A549 (cell line): ENCODE data around the gene PMM2. TPM values are rescaled to one million over a fixed set of nuclear protein-coding genes. Genes with fewer than 3 reads are reported as not detected.
A peak's percentile ranks its signal among the peaks of the same experiment; 100 is the strongest.

ENCODE experiments used
- ATAC-seq, 2 experiments: fragments of 200-7000 bp in 1 of 2; fragments of >200 bp in 1 of 2; cut with Nextera tagmentation in 1 of 2; cut with Tn5 transposase in 1 of 2; 3 replicates each; pipeline versions ENCODE4 v1.8.0 to v1.9.1; 2018 to 2020; ENCODE audit warnings: mild to moderate bottlenecking in 1 of 2, moderate library complexity in 1 of 2
- CTCF ChIA-PET: fragments of 300-600 bp; sonication (Branson Sonifier 250); formaldehyde crosslinking; extraction: SDS; loops from one replicate; lab custom pipeline; 2021; ENCODE audit warnings: antibody characterized with exemption, inconsistent platforms; lab: Yijun Ruan, JAX
- POLR2A ChIA-PET: fragments of 350-600 bp; formaldehyde crosslinking; extraction: SDS; loops from one replicate; lab custom pipeline; 2021; ENCODE audit warnings: antibody characterized with exemption, inconsistent platforms; lab: Yijun Ruan, JAX
- DNase-seq, 2 experiments: peaks; one replicate each; pipeline versions ENCODE4 v3.0.0 to v3.0.0-alpha.2; 2011 to 2016; ENCODE audit warnings: low read depth in 1 of 2, low spot score in 1 of 2
- FAIRE-seq: peaks from 2 replicates; lab custom pipeline; 2011; peaks lifted over from hg19 to GRCh38; lab: Jason Lieb, UNC
- H3K27ac ChIP-seq, 2 experiments: fragments of >200 bp; sonication (Bioruptor Twin); formaldehyde crosslinking; 3 replicates each; pipeline ENCODE4 v1.5.1; 2016 to 2017
- H3K4me1 ChIP-seq: fragments of >200 bp; sonication (Bioruptor Twin); formaldehyde crosslinking; 3 replicates; pipeline ENCODE4 v1.6.1; 2016
- H3K4me2 ChIP-seq: fragments of >200 bp; sonication (Bioruptor Twin); formaldehyde crosslinking; 3 replicates; pipeline ENCODE4 v1.6.1; 2016
- H3K4me3 ChIP-seq: fragments of >200 bp; sonication (Bioruptor Twin); formaldehyde crosslinking; 3 replicates; pipeline ENCODE4 v1.5.1; 2016
- H3K9me3 ChIP-seq: fragments of >200 bp; sonication (Bioruptor Twin); formaldehyde crosslinking; 3 replicates; pipeline ENCODE4 v1.6.1; 2016
- CEBPB ChIP-seq, 2 experiments: fragments of >200 bp in 1 of 2; sonication (Bioruptor Twin) in 1 of 2; formaldehyde crosslinking in 1 of 2; IDR thresholded peaks; 2 replicates each; pipeline ENCODE4 v1.6.1; 2012 to 2016
- CHD2 ChIP-seq: fragments of 150-350 bp; IDR thresholded peaks from 2 replicates; pipeline ENCODE4 v1.6.1; 2014; ENCODE audit warnings: low read length; ENCODE audit not compliant: partially characterized antibody
- CHD4 ChIP-seq: fragments of 200-600 bp; sonication (generic); IDR thresholded peaks from 2 replicates; pipeline ENCODE4 v1.6.1; 2016; ENCODE audit warnings: antibody characterized with exemption, mild to moderate bottlenecking, borderline replicate concordance
- EHMT2 ChIP-seq: fragments of 200-600 bp; sonication (generic); IDR thresholded peaks from 2 replicates; pipeline ENCODE4 v1.6.1; 2016; ENCODE audit warnings: antibody characterized with exemption, low read depth, mild to moderate bottlenecking, moderate library complexity
- EP300 ChIP-seq, 2 experiments: fragments of >200 bp; sonication (Bioruptor Twin); formaldehyde crosslinking; IDR thresholded peaks; 2 replicates in 1 of 2; 3 replicates in 1 of 2; pipeline ENCODE4 v1.6.1; 2016 to 2017
- FOSB ChIP-seq: fragments of 250-450 bp; sonication (Bioruptor Pico); IDR thresholded peaks from 2 replicates; pipeline ENCODE4 v1.5.0; 2020; ENCODE audit warnings: mild to moderate bottlenecking, moderate library complexity
- FOSL2 ChIP-seq, 2 experiments: fragments of 450-650 bp in 1 of 2; fragments of >200 bp in 1 of 2; sonication (Bioruptor Twin) in 1 of 2; formaldehyde crosslinking; IDR thresholded peaks; 2 replicates each; pipeline versions ENCODE4 v1.5.0 to v1.6.1; 2016 to 2020; ENCODE audit warnings: mild to moderate bottlenecking in 1 of 2, moderate library complexity in 1 of 2
- GATA3 ChIP-seq: IDR thresholded peaks from 2 replicates; pipeline ENCODE4 v1.6.1; 2012; ENCODE audit warnings: borderline replicate concordance
- HEYL ChIP-seq: fragments of 250-450 bp; sonication (Bioruptor Pico); IDR thresholded peaks from 2 replicates; pipeline ENCODE4 v1.8.0; 2021; ENCODE audit warnings: mild to moderate bottlenecking, moderate library complexity
- HOXB13 ChIP-seq: fragments of 250-450 bp; sonication (Bioruptor Pico); IDR thresholded peaks from 2 replicates; pipeline ENCODE4 v1.5.0; 2020; ENCODE audit warnings: low read depth, mild to moderate bottlenecking, moderate library complexity
- JUN ChIP-seq, 2 experiments: fragments of >200 bp; sonication (Bioruptor Twin); formaldehyde crosslinking; IDR thresholded peaks; 2 replicates in 1 of 2; 3 replicates in 1 of 2; pipeline ENCODE4 v1.6.1; 2016 to 2017
- MAFK ChIP-seq: fragments of 450-650 bp; IDR thresholded peaks from 2 replicates; pipeline ENCODE4 v1.6.1; 2014; ENCODE audit not compliant: partially characterized antibody
- NFE2L2 ChIP-seq: fragments of 150-350 bp; conservative IDR thresholded peaks from 2 replicates; pipeline ENCODE4 v1.6.1; 2014; ENCODE audit warnings: low read length
- NPAS2 ChIP-seq: fragments of 250-450 bp; sonication (Bioruptor Pico); IDR thresholded peaks from 2 replicates; pipeline ENCODE4 v1.8.0; 2022; ENCODE audit warnings: mild to moderate bottlenecking, moderate library complexity, borderline replicate concordance
- NR3C1 ChIP-seq: fragments of >200 bp; sonication (Bioruptor Twin); formaldehyde crosslinking; IDR thresholded peaks from 3 replicates; pipeline ENCODE4 v1.6.1; 2017
- PHF8 ChIP-seq: fragments of 200-600 bp; sonication (generic); IDR thresholded peaks from 2 replicates; pipeline ENCODE4 v1.6.1; 2016; ENCODE audit warnings: low read depth, mild to moderate bottlenecking, antibody characterized with exemption, moderate library complexity, borderline replicate concordance
- RARB ChIP-seq: fragments of 250-450 bp; sonication (Bioruptor Pico); IDR thresholded peaks from 2 replicates; pipeline ENCODE4 v1.8.0; 2021; ENCODE audit warnings: mild to moderate bottlenecking, moderate library complexity
- RFX5 ChIP-seq: fragments of 450-650 bp; IDR thresholded peaks from 2 replicates; pipeline ENCODE4 v1.7.1; 2014; ENCODE audit warnings: antibody characterized with exemption, mild to moderate bottlenecking, moderate library complexity
- SMC3 ChIP-seq: fragments of >200 bp; sonication (Bioruptor Twin); formaldehyde crosslinking; IDR thresholded peaks from 3 replicates; pipeline ENCODE4 v1.6.1; 2018; ENCODE audit warnings: inconsistent platforms
- SREBF2 ChIP-seq: fragments of 450-650 bp; IDR thresholded peaks from 2 replicates; pipeline ENCODE4 v1.6.1; 2014; ENCODE audit warnings: mild to moderate bottlenecking, moderate library complexity
- TFCP2L1 ChIP-seq: fragments of 250-450 bp; sonication (Bioruptor Pico); IDR thresholded peaks from 2 replicates; pipeline ENCODE4 v1.5.0; 2021; ENCODE audit warnings: mild to moderate bottlenecking
- TP53 ChIP-seq: fragments of 250-450 bp; sonication (Bioruptor Pico); IDR thresholded peaks from 2 replicates; pipeline ENCODE4 v1.5.0; 2021; ENCODE audit warnings: mild to moderate bottlenecking, moderate library complexity
- ZC3H11A ChIP-seq: fragments of 450-650 bp; IDR thresholded peaks from 2 replicates; pipeline ENCODE4 v1.6.1; 2014; ENCODE audit warnings: antibody characterized with exemption, mild to moderate bottlenecking
- ZFP36 ChIP-seq: fragments of 450-650 bp; IDR thresholded peaks from 2 replicates; pipeline ENCODE4 v1.6.1; 2014; ENCODE audit warnings: borderline replicate concordance; ENCODE audit not compliant: partially characterized antibody
- ZNF302 ChIP-seq: fragments of 250-450 bp; sonication (Bioruptor Pico); IDR thresholded peaks from 2 replicates; pipeline ENCODE4 v1.9.0; 2021; ENCODE audit warnings: inconsistent platforms, mild to moderate bottlenecking, moderate library complexity
- ZSCAN20 ChIP-seq: fragments of 250-450 bp; sonication (Bioruptor Pico); IDR thresholded peaks from 2 replicates; pipeline ENCODE4 v1.8.0; 2022; ENCODE audit warnings: mild to moderate bottlenecking, moderate library complexity
- WGBS: methylation state at CpG from one replicate; pipeline ENCODE4 v1.1.6; 2017; ENCODE audit errors: missing lambda C conversion rate; 5-methylcytosine and 5-hydroxymethylcytosine counted together
- polyA plus RNA-seq, 4 experiments: library from polyadenylated mRNA; depleted of rRNA in 3 of 4; stranded (reverse); fragments of >200 nt; fragmentation: RNase III in 1 of 4; extraction: RNeasy Plus Mini Kit Qiagen cat#74134 plus additional on column Dnase treatment in 1 of 4; gene quantifications; 2 replicates in 3 of 4; 3 replicates in 1 of 4; pipeline ENCODE4 v1.2.3, GENCODE V29; 2011 to 2017
- TF ChIP-seq, protein P1 (sequence below): fragments of >200 bp; sonication (Bioruptor Twin); formaldehyde crosslinking; IDR thresholded peaks from 2 replicates; pipeline ENCODE4 v1.6.1; 2016
- TF ChIP-seq, protein P2 (sequence below): fragments of 250-450 bp; sonication (Bioruptor Pico); IDR thresholded peaks from 2 replicates; pipeline ENCODE4 v1.5.0; 2020; ENCODE audit warnings: low read depth, mild to moderate bottlenecking, moderate library complexity
- TF ChIP-seq, protein P3 (sequence below): fragments of 250-450 bp; sonication (Bioruptor Pico); IDR thresholded peaks from 2 replicates; pipeline ENCODE4 v1.5.0; 2021; ENCODE audit warnings: mild to moderate bottlenecking, moderate library complexity, borderline replicate concordance
- TF ChIP-seq, protein P4 (sequence below): fragments of >200 bp; sonication (Bioruptor Twin); formaldehyde crosslinking; IDR thresholded peaks from 3 replicates; pipeline ENCODE4 v1.6.1; 2016

The PMM2 gene
- polyA plus RNA-seq, 2 of the 4 experiments (the other 2 are of a cell fraction) = 56.6 to 72.4 TPM

DNA sequence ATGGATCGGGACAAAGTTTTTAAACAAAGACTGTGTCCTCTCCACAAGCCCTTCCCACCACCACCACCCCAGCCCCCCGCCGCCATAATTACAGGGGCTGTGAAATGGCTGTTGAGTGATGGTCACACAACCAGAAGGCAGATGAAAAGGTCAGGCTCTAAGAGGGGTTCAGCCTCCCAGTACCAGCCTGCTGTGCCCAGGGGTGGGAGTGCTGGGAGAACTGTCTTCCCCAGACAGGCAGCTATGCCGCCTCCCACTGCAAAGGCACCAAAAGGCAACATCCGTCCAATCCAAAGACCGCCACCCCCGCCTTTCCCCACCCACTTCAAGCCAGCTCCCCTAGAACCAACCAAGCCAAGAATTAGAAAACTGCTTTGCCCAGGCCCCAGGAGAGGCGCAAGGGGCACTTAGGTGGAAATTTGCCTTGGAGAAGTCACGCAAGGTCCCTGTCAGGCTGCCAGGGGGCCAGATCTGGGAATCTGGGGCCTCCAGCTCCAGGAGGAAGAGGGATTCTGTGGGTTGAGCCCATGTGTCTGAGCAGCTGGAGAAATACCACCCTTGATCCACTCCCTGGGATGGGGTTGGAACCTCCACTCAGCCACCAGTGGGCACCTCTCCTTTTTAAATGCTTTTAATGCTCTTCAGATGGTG, 56.8 kb downstream of the PMM2 start:
- no peak overlapping the region for H3K27ac ChIP-seq
- DNase-seq (no peak), ATAC-seq (no peak; a peak in 1 of 6 replicates), FAIRE-seq (no peak)
- peaks cover 9% of the 10 kb centered on the region for H3K4me1 ChIP-seq
- ChIA-PET CTCF (interaction anchor here (0.8 to 5.8 kb wide), 8 partner anchors 9 to 54 kb away, joined by 3 to 44 read pairs (median 3); partner anchors contain the start of gene CARHSP1), POLR2A (interaction anchor here (0.8 kb wide), 1 partner anchor 232 kb away, joined by 3 read pairs; no protein-coding TSS in a partner anchor)
- 68% methylated on average over 8 of the region's 9 CpGs for WGBS
- H3K9me3 ChIP-seq = no peaks in the 10 kb centered on the region
- H3K4me3 ChIP-seq = no peak overlapping the region
- TF ChIP-seq HOXB13 (CRISPR knock-in tag) = no peak
- TF ChIP-seq RARB = no peak
- TF ChIP-seq, protein P1, sequence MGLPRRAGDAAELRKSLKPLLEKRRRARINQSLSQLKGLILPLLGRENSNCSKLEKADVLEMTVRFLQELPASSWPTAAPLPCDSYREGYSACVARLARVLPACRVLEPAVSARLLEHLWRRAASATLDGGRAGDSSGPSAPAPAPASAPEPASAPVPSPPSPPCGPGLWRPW = no peak
- TF ChIP-seq NFE2L2 = no peak
- TF ChIP-seq RFX5 = no peak
- no peak for TF ChIP-seq JUN (IDR thresholded peaks at IDR 0.05)
- no peak for TF ChIP-seq HEYL
- TF ChIP-seq CHD4 = no peak
- no peak for TF ChIP-seq ZSCAN20 (CRISPR knock-in tag)
- no peak for TF ChIP-seq PHF8
- TF ChIP-seq, protein P2, sequence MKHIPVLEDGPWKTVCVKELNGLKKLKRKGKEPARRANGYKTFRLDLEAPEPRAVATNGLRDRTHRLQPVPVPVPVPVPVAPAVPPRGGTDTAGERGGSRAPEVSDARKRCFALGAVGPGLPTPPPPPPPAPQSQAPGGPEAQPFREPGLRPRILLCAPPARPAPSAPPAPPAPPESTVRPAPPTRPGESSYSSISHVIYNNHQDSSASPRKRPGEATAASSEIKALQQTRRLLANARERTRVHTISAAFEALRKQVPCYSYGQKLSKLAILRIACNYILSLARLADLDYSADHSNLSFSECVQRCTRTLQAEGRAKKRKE (CRISPR knock-in tag) = no peak
- no peak for TF ChIP-seq EHMT2
- TF ChIP-seq, protein P3, sequence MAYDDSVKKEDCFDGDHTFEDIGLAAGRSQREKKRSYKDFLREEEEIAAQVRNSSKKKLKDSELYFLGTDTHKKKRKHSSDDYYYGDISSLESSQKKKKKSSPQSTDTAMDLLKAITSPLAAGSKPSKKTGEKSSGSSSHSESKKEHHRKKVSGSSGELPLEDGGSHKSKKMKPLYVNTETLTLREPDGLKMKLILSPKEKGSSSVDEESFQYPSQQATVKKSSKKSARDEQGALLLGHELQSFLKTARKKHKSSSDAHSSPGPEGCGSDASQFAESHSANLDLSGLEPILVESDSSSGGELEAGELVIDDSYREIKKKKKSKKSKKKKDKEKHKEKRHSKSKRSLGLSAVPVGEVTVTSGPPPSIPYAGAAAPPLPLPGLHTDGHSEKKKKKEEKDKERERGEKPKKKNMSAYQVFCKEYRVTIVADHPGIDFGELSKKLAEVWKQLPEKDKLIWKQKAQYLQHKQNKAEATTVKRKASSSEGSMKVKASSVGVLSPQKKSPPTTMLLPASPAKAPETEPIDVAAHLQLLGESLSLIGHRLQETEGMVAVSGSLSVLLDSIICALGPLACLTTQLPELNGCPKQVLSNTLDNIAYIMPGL = no peak
- H3K4me2 ChIP-seq = no peak overlapping the region

DNA sequence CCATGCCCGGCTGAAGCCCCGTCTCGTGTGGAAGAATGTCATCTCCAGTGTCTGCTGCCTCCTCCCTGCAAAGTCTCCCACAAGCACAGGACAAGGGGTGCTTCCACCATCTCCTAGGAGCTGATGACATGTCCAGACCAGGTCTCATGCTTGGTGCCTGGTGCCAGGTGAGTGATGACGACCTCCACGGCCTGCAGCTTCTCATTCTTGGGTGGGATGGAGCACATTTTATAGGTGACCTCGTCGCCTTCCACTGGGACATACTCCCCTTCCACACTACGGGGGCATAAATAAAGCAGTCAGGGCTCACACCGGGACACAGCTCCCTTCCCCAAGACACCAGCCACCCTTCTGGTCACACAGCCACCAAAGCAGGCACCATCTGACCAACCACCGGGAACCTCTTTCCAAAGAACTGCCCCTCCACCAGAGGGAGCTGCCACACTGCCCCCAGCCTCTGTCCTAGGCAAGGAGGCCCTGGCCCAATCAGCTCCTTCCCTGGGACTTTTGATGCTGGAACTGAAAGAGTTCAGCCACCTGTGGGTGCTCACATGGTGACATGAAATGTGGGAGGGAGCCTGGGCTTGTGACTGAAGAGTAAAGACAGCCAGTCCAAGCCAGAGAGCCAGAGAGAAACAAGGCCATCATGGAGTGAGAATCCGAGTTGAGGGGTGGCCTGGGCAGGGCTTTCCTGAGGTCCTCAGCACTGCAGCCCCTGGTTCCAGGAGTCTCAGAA, 57.6 kb downstream of the PMM2 start:
- Histone ChIP-seq H3K4me3 (no peak overlapping the region), H3K9me3 (no peaks in the 10 kb centered on the region), H3K4me1 (peaks cover 6% of the 10 kb centered on the region), H3K27ac (0 out of 6 replicates have a peak overlapping the region, but pooled peaks of 1 of the 2 experiments have one; percentile 8), H3K4me2 (no peak overlapping the region)
- TF ChIP-seq NR3C1 = no peak
- no peak for TF ChIP-seq CHD2
- TF ChIP-seq NPAS2 (CRISPR knock-in tag) = no peak
- no peak for TF ChIP-seq FOSL2 (IDR thresholded peaks at IDR 0.05)
- no peak for TF ChIP-seq FOSL2 (CRISPR knock-in tag; IDR thresholded peaks at IDR 0.05)
- no peak for TF ChIP-seq GATA3
- CTCF ChIA-PET = interaction anchor here (0.9 to 5.8 kb wide), 7 partner anchors 9 to 81 kb away, joined by 3 to 44 read pairs (median 3); partner anchors contain the start of gene CARHSP1
- WGBS = 93% methylated on average over 9 of the region's 11 CpGs
- FAIRE-seq (no peak), ATAC-seq (peak in 1 of 2 experiments; percentile 7; a peak in 2 of 6 replicates), DNase-seq (no peak)
- POLR2A ChIA-PET = interaction anchor here (0.8 kb wide), 1 partner anchor 233 kb away, joined by 3 read pairs; no protein-coding TSS in a partner anchor

DNA sequence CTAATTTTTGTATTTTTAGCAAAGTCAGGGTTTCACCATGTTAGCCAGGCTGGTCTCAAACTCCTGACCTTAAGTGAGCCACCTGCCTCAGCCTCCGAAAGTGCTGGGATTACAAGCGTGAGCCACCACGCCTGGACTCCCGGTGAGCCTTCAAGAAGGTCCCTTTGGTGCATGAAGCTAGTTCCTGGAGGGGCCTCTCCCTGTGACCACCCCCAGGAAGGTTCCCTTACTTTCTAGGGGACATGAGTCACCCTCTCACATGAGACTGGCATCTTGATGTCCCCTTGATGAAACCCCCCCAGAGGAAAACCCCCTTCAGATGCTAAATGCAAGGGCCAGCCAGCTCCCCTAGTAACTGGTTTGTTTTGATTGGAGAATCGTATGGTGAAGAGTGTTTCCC, 58.3 kb downstream of the PMM2 start:
- 0 out of 6 replicates have a peak overlapping the region, but pooled peaks of 1 of the 2 experiments have one; percentile 8 for H3K27ac ChIP-seq
- H3K4me2 ChIP-seq = no peak overlapping the region
- TF ChIP-seq ZC3H11A (no peak), JUN (IDR thresholded peaks at IDR 0.05) (no peak), ZNF302 (CRISPR knock-in tag) (no peak), CEBPB (IDR thresholded peaks at IDR 0.05) (no peak), TFCP2L1 (no peak), EP300 (IDR thresholded peaks at IDR 0.05) (no peak), SMC3 (no peak), TP53 (CRISPR knock-in tag) (no peak), ZFP36 (no peak), MAFK (no peak), SREBF2 (no peak), FOSB (CRISPR knock-in tag) (no peak)
- TF ChIP-seq, protein P4, sequence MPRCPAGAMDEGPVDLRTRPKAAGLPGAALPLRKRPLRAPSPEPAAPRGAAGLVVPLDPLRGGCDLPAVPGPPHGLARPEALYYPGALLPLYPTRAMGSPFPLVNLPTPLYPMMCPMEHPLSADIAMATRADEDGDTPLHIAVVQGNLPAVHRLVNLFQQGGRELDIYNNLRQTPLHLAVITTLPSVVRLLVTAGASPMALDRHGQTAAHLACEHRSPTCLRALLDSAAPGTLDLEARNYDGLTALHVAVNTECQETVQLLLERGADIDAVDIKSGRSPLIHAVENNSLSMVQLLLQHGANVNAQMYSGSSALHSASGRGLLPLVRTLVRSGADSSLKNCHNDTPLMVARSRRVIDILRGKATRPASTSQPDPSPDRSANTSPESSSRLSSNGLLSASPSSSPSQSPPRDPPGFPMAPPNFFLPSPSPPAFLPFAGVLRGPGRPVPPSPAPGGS = no peak
- TF ChIP-seq, protein P1 = no peak

More for the DNA sequence above, 58.3 kb downstream of the PMM2 start:
- H3K4me3 ChIP-seq = no peak overlapping the region
- WGBS = 72% methylated on average over 5 of the region's 5 CpGs
- FAIRE-seq (no peak), ATAC-seq (no peak), DNase-seq (no peak)
- ChIA-PET POLR2A (no interaction called here), CTCF (interaction anchor here (0.8 to 5.8 kb wide), 4 partner anchors 13 to 141 kb away, joined by 3 to 44 read pairs (median 4); partner anchors contain the start of gene CARHSP1)
- H3K4me1 ChIP-seq = peaks cover 13% of the 10 kb centered on the region
- H3K9me3 ChIP-seq = no peaks in the 10 kb centered on the region
